ENCODE measurements around the gene UGT1A7.
"Not testable (repeated sequence)": the region's sequence is repeated elsewhere in the genome, so short reads cannot be mapped to it uniquely, and the experiment has no call there.

The UGT1A7 gene

GRCh38 chr2:233684640-233685039 is 2.9 kb downstream of the UGT1A7 start:
- DNase-seq = no peak

- DNase-seq = no peak
Observed at GRCh38 chr2:233686928-233687327, 5.2 kb downstream of the UGT1A7 start.

GRCh38 chr2:233688341-233688740 is 6.6 kb downstream of the UGT1A7 start:
- DNase-seq = no peak

GRCh38 chr2:233689031-233689430 is 7.3 kb downstream of the UGT1A7 start:
- DNase-seq = no peak

GRCh38 chr2:233689501-233689900 is 7.8 kb downstream of the UGT1A7 start:
- DNase-seq = no peak

GRCh38 chr2:233690444-233690843 is 8.7 kb downstream of the UGT1A7 start:
- DNase-seq = no peak

- DNase-seq = no peak
Observed at GRCh38 chr2:233691443-233692433, 10.0 kb downstream of the UGT1A7 start.

GRCh38 chr2:233692648-233693047 is 10.9 kb downstream of the UGT1A7 start, which contains the start of gene UGT1A6:
TSS of gene UGT1A6 (plus strand) at chr2:233692890. CDS start at chr2:233693005, 115 bp downstream.
- no peak for DNase-seq

GRCh38 chr2:233693963-233694362 is 12.3 kb downstream of the UGT1A7 start:
- DNase-seq = no peak

GRCh38 chr2:233698740-233699139 is 17.0 kb downstream of the UGT1A7 start:
- no peak for DNase-seq

- DNase-seq = no peak
Observed at GRCh38 chr2:233699424-233700027, 17.8 kb downstream of the UGT1A7 start.

- no peak for DNase-seq
Observed at GRCh38 chr2:233700028-233700635, 18.4 kb downstream of the UGT1A7 start.

GRCh38 chr2:233700842-233701241 is 19.1 kb downstream of the UGT1A7 start:
- DNase-seq = not testable (repeated sequence)

- no peak for DNase-seq
Observed at GRCh38 chr2:233702238-233702637, 20.5 kb downstream of the UGT1A7 start.

GRCh38 chr2:233705911-233706506 is 24.3 kb downstream of the UGT1A7 start:
- no peak for DNase-seq

GRCh38 chr2:233706720-233707119 is 25.0 kb downstream of the UGT1A7 start:
- DNase-seq = no peak

- DNase-seq = no peak
Observed at GRCh38 chr2:233707940-233708644, 26.4 kb downstream of the UGT1A7 start.

GRCh38 chr2:233708942-233709341 is 27.2 kb downstream of the UGT1A7 start:
- no peak for DNase-seq

- peak; percentile 19 for DNase-seq
Observed at GRCh38 chr2:233711312-233712008, 29.8 kb downstream of the UGT1A7 start.

GRCh38 chr2:233712611-233713261 is 31.0 kb downstream of the UGT1A7 start, which contains the start of gene UGT1A5:
TSS of gene UGT1A5 (plus strand) at chr2:233712907. CDS start at chr2:233712992, 85 bp downstream.
- no peak for DNase-seq

- DNase-seq = no peak
Observed at GRCh38 chr2:233713262-233713615, 31.5 kb downstream of the UGT1A7 start.

All from NCI-H2171 (cell line).